Activated CD4-positive, alpha-beta T cell treated with anti-CD3 and anti-CD28 coated beads for 48 hours (primary cell): Measurements from ENCODE around the gene AP2S1.
"Not testable (repeated sequence)": the region's sequence is repeated elsewhere in the genome, so short reads cannot be mapped to it uniquely, and the experiment has no call there.

Source experiments
- DNase-seq: peaks from one replicate; pipeline ENCODE4 v3.0.0-alpha.2; 2020

Gene AP2S1

GRCh38 chr19:46866407-46867136 lies 15.9 kb upstream of the AP2S1 start:
- DNase-seq = no peak

- no peak for DNase-seq
These were observed 13.4 kb upstream of the AP2S1 start for GRCh38 chr19:46863818-46864629.

GRCh38 chr19:46862974-46863632 lies 12.5 kb upstream of the AP2S1 start:
- DNase-seq = no peak

- no peak for DNase-seq
These were observed 11.8 kb upstream of the AP2S1 start for GRCh38 chr19:46862503-46862834.

- DNase-seq = peak; percentile 10
These were observed 11.3 kb upstream of the AP2S1 start for GRCh38 chr19:46861691-46862502.

GRCh38 chr19:46860846-46861690 lies 10.4 kb upstream of the AP2S1 start, which contains the start of gene ARHGAP35:
ARHGAP35 (plus strand) TSS chr19:46860997; CDS start chr19:46918676, 57,679 bp downstream.
- peak; percentile 18 for DNase-seq

GRCh38 chr19:46860125-46860845 lies 9.6 kb upstream of the AP2S1 start:
- DNase-seq = peak; percentile 98

- DNase-seq = no peak
These were observed 9.0 kb upstream of the AP2S1 start for GRCh38 chr19:46859637-46860124.

- peak; percentile 95 for DNase-seq
These were observed 5.7 kb upstream of the AP2S1 start for GRCh38 chr19:46856062-46857022.

GRCh38 chr19:46854698-46855097 lies 4.1 kb upstream of the AP2S1 start:
- DNase-seq = not testable (repeated sequence)

- no peak for DNase-seq
These were observed 2.2 kb upstream of the AP2S1 start for GRCh38 chr19:46852830-46853229.

GRCh38 chr19:46849610-46850009 lies 1.0 kb downstream of the AP2S1 start:
- DNase-seq = no peak

GRCh38 chr19:46848389-46848788 lies 2.3 kb downstream of the AP2S1 start:
- DNase-seq = no peak

GRCh38 chr19:46847528-46847927 lies 3.1 kb downstream of the AP2S1 start:
- DNase-seq = no peak

GRCh38 chr19:46845959-46846459 lies 4.6 kb downstream of the AP2S1 start:
- no peak for DNase-seq

- DNase-seq = no peak
These were observed 6.6 kb downstream of the AP2S1 start for GRCh38 chr19:46844067-46844489.

GRCh38 chr19:46842791-46843190 lies 7.9 kb downstream of the AP2S1 start:
- DNase-seq = no peak

- DNase-seq = no peak
These were observed 9.1 kb downstream of the AP2S1 start for GRCh38 chr19:46841458-46842083.

- peak; percentile 59 for DNase-seq
These were observed 10.1 kb downstream of the AP2S1 start for GRCh38 chr19:46840498-46840942.
